Muscle of back (tissue), 11 donors: ENCODE data around the gene TVP23C. TPM values are rescaled to one million over a fixed set of nuclear protein-coding genes. Genes with fewer than 3 reads are reported as not detected.
"Not testable (repeated sequence)": the region's sequence is repeated elsewhere in the genome, so short reads cannot be mapped to it uniquely, and the experiment has no call there.

Experiments used
- DNase-seq, 3 donors: peaks; one replicate each; pipeline versions ENCODE4 v3.0.0 to v3.0.0-alpha.2; 2013
- polyA plus RNA-seq, 10 donors: library from polyadenylated mRNA; unstranded; fragments of 120-200 nt; gene quantifications; one replicate each; pipeline ENCODE4 v1.2.1, GENCODE V29; 2013; ENCODE audit not compliant: insufficient read length in 10 of 10

The TVP23C gene
- polyA plus RNA-seq, 10 donors, result 4.3 to 13.8 (median 8.4) TPM

DNA sequence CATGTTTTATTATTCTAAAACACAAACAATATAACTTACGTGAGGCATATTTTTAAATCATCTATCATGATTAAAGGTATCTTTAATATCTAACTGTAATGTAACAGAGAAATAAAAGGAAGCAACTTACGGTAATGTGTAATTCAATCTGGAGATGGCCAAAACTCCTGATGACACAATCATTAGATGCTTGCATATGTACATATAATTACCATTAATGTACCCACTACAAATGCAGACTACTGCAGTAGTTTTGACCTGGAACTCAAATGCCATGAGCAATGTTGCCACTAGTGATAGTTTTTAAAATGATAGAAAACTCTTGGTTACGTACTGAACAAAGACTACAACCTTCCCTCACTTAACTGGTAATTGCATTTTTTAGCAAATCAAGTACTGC is 30.2 kb downstream of the TVP23C start:
- not testable (repeated sequence) for DNase-seq

DNA sequence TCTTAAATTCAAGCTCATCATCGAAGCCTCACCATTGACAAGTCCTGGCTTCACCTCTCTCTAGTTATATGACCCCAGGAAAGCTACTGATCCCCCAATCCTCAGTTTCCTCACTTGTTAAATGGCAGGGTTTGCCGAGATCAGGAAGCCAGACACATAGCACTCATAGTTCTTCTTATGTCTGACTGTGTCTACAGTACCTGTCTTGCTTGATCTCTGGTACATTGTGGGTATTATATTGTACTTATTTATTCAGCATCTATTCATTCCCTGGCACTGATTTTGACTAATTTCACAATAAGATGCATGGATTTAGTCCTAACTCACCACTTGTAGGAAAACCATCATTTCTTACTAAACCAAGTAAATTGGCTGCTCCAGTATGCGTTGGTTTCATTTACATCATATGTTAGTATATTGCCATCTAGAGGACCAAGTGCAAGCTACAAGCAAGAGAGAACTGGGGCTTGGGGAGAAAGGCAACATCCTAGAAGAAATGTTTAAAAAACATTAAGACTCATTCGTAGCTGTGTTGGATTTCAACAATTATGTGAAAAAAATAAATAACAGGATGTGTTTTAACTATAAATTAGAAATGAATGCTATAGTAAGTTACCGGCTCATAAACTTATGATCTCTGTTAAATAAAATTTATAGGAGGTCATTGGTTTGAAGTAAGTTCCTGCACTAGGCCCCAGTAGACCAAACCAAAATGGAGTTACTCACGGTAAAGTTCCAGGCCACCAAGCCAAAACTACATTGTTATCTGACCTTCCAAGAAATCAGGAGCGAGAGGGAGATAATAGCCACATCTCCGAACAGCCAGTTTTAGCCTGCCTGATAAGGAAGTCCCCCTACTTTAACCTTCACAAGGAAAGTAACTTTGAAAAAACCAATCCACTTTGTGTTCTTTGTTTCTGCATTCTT is 36.7 kb downstream of the TVP23C start:
- peak; percentile 22 to 51 (median 33) for DNase-seq

DNA sequence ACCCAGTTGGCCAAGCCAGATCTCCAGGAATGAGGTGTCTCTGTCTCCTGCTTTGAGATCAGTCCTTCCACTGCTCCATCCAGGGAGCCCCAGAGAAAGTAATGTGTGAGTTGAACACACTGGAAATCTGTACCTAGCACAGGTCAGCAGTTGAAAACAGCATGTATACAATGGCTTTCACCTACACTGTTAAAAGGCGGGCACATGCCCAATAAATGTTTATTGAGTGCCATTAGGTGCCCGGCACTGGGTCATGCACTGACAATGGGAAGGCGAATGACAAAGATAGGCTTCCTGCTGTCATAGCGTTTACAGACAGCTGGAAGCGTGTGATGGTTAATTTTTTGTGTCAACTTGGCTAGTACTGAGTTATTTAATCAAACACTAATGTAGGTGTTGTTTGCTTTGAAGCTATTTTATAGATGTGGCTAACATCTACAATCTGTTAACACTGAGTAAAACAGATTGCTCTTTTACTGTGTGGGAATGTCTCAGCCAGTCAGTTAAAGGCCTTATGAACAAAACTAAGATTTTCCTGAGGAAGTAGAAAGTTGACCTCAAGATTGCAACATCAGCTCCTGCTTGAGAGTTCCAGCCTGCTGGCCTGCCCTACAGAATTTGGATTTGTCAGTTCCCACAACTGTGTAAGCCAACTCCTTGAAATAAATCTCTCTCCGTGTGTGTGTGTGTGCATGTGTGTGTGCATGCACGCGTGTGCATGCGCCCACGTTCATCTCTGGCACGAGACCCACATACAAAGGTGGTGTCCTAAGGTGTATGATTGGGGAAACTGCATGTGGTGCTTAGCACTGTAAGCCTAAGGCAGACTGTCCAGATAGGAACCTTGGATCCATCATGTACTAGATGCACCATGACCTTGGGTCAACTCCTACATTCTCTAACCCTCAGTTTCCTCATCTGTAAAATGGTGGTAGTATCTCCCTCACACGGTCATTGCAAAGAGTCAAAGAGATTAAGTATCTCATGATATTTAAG is 38.0 kb downstream of the TVP23C start:
- DNase-seq, result not testable (repeated sequence)

DNA sequence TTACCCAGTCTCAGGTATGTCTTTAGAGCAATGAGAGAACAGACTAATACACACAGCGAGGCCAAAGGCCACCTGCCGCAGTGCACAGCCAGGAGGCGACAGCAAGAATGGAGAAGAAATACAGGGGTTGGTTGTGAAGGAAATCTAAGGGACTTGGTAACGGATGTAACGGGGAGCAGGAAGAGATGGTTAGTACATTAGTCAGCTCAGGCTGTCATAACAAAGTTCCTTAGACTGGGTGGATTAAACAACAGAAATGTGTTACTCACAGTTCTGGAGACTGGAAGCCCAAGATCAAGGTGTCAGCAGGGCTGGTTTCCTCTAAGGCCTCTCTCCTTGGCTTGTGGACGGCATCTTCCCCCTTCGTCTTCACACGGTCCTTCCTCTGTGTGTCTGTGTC is 47.1 kb downstream of the TVP23C start:
- no peak for DNase-seq

DNA sequence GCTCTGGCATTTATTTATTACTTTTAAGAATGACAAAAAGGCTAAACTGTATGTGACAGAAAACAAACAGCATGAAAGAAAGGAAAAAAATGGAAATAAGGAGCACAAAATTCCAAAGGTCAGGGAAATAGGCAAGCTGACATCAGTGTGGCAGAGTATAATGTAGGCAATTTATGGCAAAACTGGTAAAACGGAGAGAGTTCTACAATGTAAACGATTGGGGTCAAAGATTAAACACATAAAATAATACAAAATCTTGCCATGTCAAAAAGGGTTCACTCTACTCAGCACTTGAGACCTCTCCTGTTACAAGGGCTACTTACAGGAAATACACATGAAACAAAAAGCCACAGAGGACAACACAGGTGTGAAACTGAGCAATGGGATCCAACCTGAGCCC is 48.8 kb downstream of the TVP23C start:
- no peak for DNase-seq

DNA sequence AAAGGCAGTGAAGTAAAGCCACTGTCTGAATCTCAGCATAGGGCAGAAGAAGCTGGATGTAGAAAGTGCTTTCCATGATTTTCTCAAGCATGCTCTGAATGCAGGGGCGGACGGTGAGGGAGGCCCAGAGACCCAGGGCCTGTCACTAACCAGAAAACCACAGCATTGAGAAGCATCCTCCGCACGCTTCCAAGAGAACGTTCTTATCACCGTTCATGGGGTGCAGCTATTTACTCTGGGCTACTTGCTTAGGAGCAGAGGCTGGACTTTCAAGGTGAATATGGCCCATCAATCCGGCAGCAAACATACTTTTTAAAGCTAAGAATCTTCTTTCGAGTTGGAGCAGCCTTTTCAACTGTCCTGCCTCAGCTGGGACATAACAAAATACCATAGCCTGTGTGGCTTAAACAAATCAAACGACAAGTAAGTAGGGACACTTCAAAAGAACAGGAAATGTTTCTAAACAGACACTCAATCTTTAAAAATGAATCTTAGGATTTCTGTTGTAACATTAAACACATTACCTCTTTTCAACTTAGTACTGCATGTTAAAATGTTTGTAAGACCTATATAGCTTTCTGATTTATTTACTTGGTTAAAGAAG is 49.3 kb downstream of the TVP23C start:
- no peak for DNase-seq

DNA sequence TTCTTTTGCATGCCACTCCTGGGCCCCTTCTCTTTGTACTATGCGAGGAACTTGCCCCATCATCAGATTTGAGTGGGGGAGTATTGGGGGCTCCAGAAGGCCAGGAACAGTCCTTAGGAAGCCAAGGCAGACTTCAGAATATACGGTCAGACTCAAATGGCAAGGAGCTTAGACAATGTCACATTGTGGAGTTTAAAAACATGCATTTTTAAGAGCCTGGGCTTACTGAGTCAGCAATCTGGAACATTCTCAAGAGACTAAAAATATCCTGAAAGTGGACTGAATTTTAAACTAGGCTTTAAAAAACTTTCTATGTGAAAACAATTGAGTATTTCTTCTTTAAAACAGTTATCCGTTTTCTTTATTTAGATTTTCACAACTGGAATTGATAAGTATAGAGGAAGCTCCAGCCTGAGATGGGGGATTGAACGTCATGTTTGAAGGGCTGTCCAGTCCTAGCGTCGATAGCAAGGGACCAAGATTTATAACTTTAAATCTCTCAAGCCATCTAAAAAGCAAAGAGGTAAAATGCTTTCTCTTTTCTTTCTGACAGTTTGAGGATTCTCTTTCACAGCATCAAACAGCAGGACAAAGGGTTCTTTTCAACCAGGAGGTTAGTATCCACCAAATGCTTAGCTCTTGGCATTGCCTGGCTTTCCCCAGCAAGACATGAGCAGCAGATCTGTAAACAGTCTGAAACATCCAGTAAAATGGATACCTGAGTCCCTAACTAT is 50.1 kb downstream of the TVP23C start:
- DNase-seq, result peak in 2 of 3 donors; percentile 17 to 42

DNA sequence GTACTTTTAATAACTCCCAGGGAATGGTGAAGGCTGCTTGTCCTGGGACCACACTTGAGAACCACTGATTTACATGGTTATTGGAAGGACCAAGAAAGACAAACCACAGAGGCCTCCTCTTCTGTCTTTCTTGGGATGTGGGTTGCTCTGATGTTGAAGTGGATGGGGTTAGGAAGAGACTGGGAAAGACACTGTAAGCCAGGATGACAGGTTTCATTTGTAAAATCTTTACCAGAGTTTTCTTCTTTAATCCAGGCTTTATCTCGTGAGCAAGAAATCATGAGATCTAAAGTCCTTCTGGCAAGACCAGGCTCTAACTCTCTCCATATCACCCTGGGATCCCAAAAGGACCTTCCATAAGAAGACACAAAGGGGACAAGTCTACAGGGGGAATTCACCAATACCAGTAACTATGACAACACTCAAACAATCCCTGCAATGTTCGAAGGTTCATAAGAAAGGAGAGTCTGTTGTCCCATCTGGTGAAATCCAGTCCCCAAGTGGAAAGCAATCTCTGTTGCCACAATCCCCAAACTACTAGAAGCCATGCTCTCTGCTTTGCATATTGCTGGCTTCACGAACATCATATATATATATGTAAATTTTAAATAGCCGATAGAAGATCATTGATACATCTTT is 51.1 kb downstream of the TVP23C start:
- DNase-seq, result no peak

DNA sequence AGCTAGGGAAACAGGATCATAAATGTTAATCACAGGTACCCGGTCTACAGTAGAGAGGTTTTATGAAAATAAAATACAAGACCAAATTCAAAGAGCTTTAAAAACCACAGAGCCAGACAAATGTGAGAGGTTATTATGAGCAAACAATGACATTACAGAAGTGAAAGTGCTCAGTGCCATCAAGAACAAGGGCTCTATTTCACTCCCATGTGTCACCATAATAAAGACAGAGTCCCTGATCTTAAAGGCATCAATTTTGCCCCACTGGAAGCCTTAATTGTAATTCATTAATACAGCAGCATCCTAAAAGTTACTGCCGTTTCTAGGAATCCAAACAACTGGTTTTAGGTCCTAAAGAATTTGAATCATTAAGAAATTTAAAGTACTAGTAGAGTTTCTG is 52.1 kb downstream of the TVP23C start:
- DNase-seq, result no peak

DNA sequence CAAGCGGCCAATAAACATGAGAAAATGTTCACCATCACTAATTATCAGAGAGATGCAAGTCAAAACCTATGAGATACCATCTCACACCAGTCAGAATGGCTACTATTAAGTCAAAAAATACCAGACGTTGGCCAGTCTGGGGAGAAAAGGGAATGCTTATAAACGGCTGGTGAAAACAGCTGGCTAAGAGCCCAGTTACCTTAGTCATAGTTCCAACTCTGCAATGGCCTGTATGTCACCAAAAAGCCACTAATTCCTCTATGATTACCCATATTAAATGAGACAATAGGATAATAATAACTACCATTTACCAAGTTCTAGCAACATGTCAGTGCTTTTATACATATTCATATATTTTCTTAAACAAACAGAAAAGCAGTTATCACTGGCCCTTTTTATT is 52.9 kb downstream of the TVP23C start:
- DNase-seq, result peak in 1 of 3 donors; percentile 45

DNA sequence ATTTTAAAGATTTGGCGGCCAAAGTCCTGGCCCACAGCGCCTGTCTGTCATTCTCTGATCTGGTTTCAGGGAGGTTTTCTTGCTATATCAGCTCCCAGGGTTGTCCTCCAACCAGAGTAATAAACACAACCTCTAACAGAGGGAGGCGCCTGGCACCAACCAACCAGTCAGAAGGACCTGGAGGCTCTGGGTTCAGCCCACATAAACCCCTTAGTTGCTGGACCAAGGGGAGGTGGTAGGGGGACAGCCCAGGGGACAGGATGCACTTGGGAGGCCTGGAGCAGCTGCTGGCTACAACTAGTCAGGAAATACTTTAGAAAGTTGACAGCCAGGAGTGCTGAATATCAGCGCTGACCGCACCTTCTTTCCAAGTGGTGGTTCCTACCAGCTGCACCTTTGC is 54.2 kb downstream of the TVP23C start:
- no peak for DNase-seq

DNA sequence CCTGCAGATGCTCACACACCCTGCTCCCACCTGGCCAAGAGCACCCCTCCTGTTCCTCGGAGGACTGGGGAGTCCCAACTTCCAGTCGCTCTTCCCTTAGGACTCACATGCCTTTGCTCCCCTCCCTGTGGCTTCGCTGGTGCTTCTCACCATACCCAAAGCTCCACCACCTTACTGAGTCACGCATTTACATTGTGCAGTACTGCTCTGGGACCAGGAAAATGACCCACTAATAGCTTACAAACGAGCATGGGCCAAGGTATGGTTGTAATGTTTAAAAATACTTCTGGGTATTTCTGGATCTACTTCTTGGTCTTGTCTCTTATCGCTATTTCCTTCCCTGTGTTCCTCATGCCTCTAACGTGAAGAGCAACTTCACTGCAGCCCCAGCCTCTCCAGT is 54.8 kb downstream of the TVP23C start:
- no peak for DNase-seq

DNA sequence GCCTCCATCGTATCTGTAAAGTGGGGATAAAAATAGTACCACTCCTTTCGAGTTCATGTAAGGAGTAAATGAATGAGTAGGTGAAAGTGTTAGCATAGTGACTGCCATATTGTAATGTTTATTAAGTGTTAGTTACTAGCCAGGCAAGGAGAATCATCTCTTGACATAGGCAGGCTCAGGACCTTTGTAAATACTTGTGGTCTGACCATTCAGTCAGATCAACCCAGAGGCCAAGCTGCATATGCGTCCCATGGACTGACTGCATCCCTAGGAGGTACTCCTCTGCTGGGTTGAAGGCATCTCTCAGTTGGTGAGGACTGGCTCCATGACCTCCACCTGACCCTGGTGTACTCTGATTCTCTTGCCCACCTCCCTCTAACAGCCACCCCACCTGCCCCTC is 55.4 kb downstream of the TVP23C start:
- DNase-seq, result no peak

DNA sequence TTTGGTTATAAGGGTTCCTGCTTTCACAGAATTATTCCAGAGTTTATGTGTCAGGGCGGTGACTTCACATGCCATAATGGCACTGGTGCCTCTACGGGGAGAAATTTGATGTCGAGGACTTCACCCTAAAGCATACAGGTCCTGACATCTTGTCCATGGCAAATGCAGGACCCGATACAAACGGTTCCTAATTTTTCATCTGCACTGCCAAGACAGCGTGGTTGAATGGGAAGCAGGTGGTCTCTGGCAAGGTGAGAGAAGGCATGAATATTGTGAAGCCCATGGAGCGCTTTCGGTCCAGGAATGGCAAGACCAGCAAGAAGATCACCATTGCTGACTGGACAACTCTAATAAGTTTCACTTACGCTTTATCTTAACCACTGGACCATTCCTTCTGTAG is 56.3 kb downstream of the TVP23C start:
- DNase-seq, result no peak

DNA sequence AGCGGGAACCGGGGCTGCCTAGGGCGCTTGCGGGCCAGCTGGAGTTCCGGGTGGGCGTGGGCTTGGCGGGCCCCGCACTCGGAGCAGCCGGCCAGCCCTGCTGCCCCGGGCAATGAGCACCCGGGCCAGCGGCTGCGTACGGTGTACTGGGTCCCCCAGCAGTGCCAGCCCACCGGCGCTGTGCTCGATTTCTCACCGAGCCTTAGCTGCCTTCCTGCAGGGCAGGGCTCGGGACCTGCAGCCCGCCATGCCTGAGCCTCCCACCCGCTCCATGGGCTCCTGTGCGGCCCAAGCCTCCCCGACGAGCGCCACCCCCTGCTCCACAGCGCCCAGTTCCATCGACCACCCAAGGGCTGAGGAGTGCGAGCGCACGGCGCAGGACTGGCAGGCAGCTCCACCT is 57.6 kb downstream of the TVP23C start:
- not testable (repeated sequence) for DNase-seq

DNA sequence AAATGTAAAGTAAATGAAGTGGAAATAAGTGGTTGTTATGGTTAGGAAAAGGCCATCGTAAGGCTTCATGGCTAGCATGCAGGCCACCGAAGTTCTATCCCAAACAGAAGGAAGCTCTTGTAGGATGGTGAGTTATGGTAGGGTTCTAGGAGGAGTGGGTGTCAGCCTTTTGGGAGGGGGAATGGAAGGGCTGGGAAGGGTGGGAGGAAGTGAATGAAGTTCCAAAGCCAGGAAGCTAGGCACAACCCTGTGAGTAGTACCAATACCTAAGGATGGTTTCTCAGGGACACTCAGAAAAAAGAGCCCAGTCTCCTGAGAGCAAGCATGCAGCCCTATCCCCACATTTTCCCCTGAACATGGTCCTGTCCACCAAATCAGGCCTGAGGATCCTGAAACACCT is 59.6 kb downstream of the TVP23C start:
- DNase-seq, result no peak

DNA sequence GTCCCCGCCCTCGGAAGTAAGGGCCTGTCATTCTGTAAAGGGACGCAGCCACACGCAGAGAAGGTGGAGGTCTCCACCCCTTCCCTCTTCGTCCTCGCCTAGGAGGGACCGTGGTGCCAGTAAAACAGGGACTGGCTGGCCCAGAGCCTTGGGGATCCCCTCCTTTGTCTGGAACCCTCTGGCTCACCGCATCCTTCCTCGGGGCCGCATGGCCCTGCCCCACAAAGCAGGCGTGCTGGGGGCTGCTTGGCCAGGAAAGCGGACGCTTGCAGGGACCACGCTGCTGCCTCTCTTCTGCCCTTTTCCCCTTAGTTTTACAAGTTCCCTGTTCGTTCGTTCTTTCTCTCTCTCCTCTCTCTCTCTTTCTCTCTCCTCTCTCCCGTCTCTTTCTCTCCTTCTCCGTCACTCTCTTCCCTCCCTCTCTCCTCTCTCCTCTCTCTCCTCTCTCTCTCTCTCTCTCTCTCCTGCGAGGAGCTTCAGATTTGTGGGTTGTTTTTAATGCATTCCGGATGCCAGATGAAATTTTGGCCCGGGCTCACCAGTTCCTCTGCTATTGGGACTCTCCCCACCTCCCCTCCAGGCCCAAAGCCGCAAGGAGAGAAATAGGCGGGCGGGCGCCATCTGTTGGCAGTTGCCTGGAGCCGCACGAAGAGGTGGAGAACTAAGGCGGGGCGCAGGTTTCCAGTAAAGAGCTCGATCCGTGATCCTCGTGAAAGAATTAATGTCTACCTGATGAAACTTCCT is 60.7 kb downstream of the TVP23C start:
- DNase-seq, result peak; percentile 93 to 96 (median 95)

DNA sequence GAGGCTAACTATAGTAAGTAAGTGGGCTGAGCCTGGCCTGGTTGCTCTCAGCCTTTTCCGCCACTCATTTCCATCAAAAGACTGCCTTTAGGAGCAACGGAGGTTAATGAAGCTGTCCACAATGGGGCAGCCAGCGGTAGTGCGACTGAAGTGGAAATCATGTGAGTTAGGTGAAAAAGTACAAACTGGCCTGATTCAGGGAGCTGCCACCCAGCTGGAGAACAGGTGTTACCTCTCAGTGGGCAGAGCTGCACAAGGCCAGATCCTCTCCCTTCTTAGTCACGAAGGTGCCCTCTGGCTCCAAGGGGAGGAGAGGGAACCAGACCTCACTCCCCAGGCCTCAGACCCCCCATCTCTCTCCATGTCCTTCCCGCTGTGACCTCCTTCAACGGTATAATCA is 61.5 kb downstream of the TVP23C start:
- DNase-seq, result peak in 1 of 3 donors; percentile 24

DNA sequence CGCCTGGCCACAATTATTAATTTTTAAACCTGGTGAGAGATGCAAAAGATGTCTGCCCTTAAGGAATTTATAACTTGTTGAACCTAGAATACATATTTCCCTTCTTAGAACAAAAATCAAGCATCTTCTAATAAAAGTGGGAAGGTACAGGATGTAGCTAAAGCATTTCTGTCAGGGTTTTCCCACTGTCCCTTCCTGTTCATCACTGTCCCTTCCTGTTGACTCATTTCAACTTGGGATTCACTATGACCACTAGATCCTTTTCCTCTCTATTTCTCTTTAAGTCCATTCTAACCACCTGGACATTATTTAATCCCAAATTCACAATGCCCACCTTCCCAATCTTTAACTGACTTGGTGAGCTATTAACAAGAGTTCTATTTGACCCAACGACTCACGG is 62.0 kb downstream of the TVP23C start:
- DNase-seq, result no peak

DNA sequence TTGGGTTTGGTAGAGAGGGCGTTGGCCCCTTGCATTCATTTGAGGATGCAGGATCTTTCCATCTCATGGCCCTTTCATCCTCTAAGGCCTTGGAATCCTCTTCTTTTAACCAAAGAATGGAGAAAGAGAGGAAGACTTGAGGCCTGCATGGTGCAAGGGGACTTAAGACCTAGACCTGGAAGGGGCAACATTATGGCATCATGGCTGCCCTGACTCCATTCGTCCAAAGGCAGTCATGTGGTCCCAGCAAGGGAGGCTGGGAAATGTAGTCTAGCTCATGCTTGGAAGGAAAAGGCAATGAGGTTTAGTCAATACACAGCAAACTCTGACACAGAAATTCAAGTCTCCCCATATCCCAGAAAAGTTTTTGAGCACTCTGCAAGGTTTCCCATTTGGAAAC is 65.2 kb downstream of the TVP23C start:
- DNase-seq, result no peak
